GM23248 (cell line): Measurements from ENCODE around the gene B9D1. TPM values are rescaled to one million over a fixed set of nuclear protein-coding genes. Genes with fewer than 3 reads are reported as not detected.

Experiments used
- DNase-seq: peaks from one replicate; pipeline ENCODE4 v3.0.0-alpha.2; 2015
- H2AFZ ChIP-seq: fragments of 200-600 bp; sonication (generic); 2 replicates; pipeline ENCODE4 v1.6.1; 2016; ENCODE audit warnings: antibody characterized with exemption
- H3F3A ChIP-seq: fragments of 200-600 bp; sonication (generic); 2 replicates; pipeline ENCODE4 v1.6.1; 2016; ENCODE audit warnings: mild to moderate bottlenecking, antibody characterized with exemption, mixed run types; ENCODE audit not compliant: insufficient read depth
- H3K27ac ChIP-seq: fragments of 200-600 bp; sonication (generic); 2 replicates; pipeline ENCODE4 v1.5.1; 2016; ENCODE audit warnings: mild to moderate bottlenecking
- H3K27me3 ChIP-seq: fragments of 200-600 bp; sonication (generic); replicated peaks from 2 replicates; pipeline ENCODE4 v1.6.1; 2016; ENCODE audit warnings: mild to moderate bottlenecking; ENCODE audit not compliant: insufficient read depth
- H3K36me3 ChIP-seq: fragments of 200-600 bp; sonication (generic); 2 replicates; pipeline ENCODE4 v1.6.1; 2016; ENCODE audit warnings: low read depth, mild to moderate bottlenecking
- H3K4me1 ChIP-seq: fragments of 200-600 bp; sonication (generic); 2 replicates; pipeline ENCODE4 v1.6.1; 2016; ENCODE audit warnings: mild to moderate bottlenecking; ENCODE audit not compliant: insufficient read depth
- H3K4me2 ChIP-seq: fragments of 200-600 bp; sonication (generic); one replicate; pipeline ENCODE4 v1.6.1; 2016; ENCODE audit warnings: mild to moderate bottlenecking; ENCODE audit not compliant: unreplicated experiment
- H3K4me3 ChIP-seq: fragments of 200-600 bp; sonication (generic); 2 replicates; pipeline ENCODE4 v1.5.1; 2016; ENCODE audit warnings: mild to moderate bottlenecking
- H3K79me2 ChIP-seq: fragments of 200-600 bp; sonication (generic); 2 replicates; pipeline ENCODE4 v1.6.1; 2016; ENCODE audit warnings: mild to moderate bottlenecking; ENCODE audit not compliant: insufficient read depth
- H3K9ac ChIP-seq: fragments of 200-600 bp; sonication (generic); 2 replicates; pipeline ENCODE4 v1.6.1; 2016; ENCODE audit warnings: mild to moderate bottlenecking
- H3K9me2 ChIP-seq: fragments of 200-600 bp; sonication (generic); 2 replicates; pipeline ENCODE4 v1.6.1; 2016; ENCODE audit warnings: mixed run types, mild to moderate bottlenecking, moderate library complexity; ENCODE audit not compliant: insufficient read depth
- H3K9me3 ChIP-seq: fragments of 200-600 bp; sonication (generic); one replicate; pipeline ENCODE4 v1.6.1; 2017; ENCODE audit warnings: low read depth
- H4K20me1 ChIP-seq: fragments of 200-600 bp; sonication (generic); 2 replicates; pipeline ENCODE4 v1.6.0; 2016; ENCODE audit not compliant: insufficient read depth
- EZH2 ChIP-seq: fragments of 200-600 bp; sonication (generic); IDR thresholded peaks from 2 replicates; pipeline ENCODE4 v1.6.1; 2018; ENCODE audit warnings: antibody characterized with exemption, mild to moderate bottlenecking; ENCODE audit not compliant: insufficient read depth, poor library complexity, severe bottlenecking
- EZH2phosphoT487 ChIP-seq: fragments of 200-600 bp; sonication (generic); IDR thresholded peaks from 2 replicates; pipeline ENCODE4 v1.6.1; 2018; ENCODE audit warnings: antibody characterized with exemption, moderate library complexity, mild to moderate bottlenecking, low read depth; ENCODE audit not compliant: insufficient read depth
- WGBS, 2 experiments: methylation state at CpG; one replicate each; pipeline ENCODE4 v1.1.6; 2015 to 2017; ENCODE audit warnings: low lambda C conversion rate in 2 of 2, low coverage in 1 of 2; ENCODE audit errors: missing lambda C conversion rate in 2 of 2; 5-methylcytosine and 5-hydroxymethylcytosine counted together
- in situ Hi-C: fragments of 300-500 bp; cut with MboI; formaldehyde crosslinking; loops from 2 replicates; pipeline ENCODE4 v1.15.0; 2020
- polyA plus RNA-seq: library from polyadenylated mRNA; unstranded; fragments of >200 nt; fragmentation: Nextera tagmentation; extraction: Ambion mirVana; gene quantifications from 2 replicates; pipeline ENCODE4 v1.2.1, GENCODE V29; 2016
- total RNA-seq: library from RNA; depleted of rRNA; stranded (reverse); fragments of >200 nt; shearing (Covaris generic); gene quantifications from 2 replicates; pipeline ENCODE4 v1.2.3, GENCODE V29; 2014

B9D1 gene
- total and polyA plus RNA-seq, 2 experiments from 2014 or later: 15.5 to 24.4 TPM

DNA sequence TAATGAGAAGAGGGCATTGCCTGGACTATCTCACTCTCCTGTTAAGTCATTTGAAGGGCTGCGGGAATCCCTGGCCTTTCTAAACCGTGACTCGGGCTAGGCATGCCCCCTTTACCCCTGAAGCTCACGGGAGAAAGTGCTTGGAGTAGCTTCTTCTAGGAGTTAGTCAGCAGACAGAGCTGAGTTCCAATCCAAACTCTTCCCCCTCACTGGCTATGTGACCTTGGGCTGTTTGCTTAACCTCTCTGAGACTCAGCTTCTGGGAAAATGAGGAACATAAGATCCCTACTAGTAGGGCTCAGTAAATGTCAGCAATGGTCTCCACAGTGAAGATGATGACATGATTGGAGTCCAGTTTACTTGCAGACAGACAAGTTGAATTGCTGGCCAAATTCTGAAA, 5.7 kb upstream of the B9D1 start:
- Histone ChIP-seq H2AFZ (no peak overlapping the region), H3K27ac (no peak overlapping the region), H3K9me2 (no peaks in the 10 kb centered on the region), H3K4me2 (no peak overlapping the region), H3K9me3 (no peaks in the 10 kb centered on the region), H3K4me1 (peaks cover 4% of the 10 kb centered on the region; the same call in 1 of the 2 replicates), H3F3A (peaks cover 5% of the 10 kb centered on the region), H3K79me2 (no peaks in the 10 kb centered on the region), H3K4me3 (no peak overlapping the region), H3K9ac (no peak overlapping the region), H3K27me3 (no peaks in the 10 kb centered on the region), H4K20me1 (no peaks in the 10 kb centered on the region), H3K36me3 (no peaks in the 10 kb centered on the region)
- no peak for DNase-seq
- in situ Hi-C loops: loop anchor here (5.0 to 25.0 kb wide), 3 partner anchors 84 to 397 kb away; no protein-coding TSS in a partner anchor
- WGBS, 2 experiments: 77 to 91% methylated on average over 4 of the region's 4 CpGs
- TF ChIP-seq EZH2phosphoT487: no peak
- no peak for TF ChIP-seq EZH2

DNA sequence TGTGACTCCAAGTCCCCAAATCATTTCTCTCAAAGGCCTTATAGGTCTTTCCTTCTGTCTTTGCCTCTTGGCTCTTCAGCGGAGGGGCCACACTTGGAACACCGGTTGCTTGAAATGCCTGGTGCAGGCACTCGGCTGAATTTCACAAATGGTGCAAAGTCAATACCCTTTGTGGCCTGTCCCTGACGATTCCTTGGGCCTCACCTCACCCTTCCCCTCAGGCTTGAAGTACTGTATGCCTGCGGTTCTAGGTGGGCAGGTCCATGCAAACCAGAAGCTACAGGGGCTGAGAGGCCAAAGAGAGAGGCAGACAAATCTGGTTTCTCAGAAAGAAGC, 4.1 kb upstream of the B9D1 start:
- Histone ChIP-seq H3K9ac (no peak overlapping the region), H3K27me3 (no peaks in the 10 kb centered on the region), H3K9me3 (no peaks in the 10 kb centered on the region), H3K4me1 (peaks cover 6% of the 10 kb centered on the region; the same call in 1 of the 2 replicates), H3K9me2 (no peaks in the 10 kb centered on the region), H3K27ac (no peak overlapping the region), H3K4me3 (no peak overlapping the region), H2AFZ (no peak overlapping the region), H3K36me3 (no peaks in the 10 kb centered on the region), H4K20me1 (no peaks in the 10 kb centered on the region), H3K79me2 (no peaks in the 10 kb centered on the region), H3F3A (peaks cover 5% of the 10 kb centered on the region), H3K4me2 (no peak overlapping the region)
- TF ChIP-seq EZH2 (no peak), EZH2phosphoT487 (no peak)
- in situ Hi-C loops: loop anchor here (5.0 to 25.0 kb wide), 3 partner anchors 86 to 398 kb away; no protein-coding TSS in a partner anchor
- no peak for DNase-seq
- WGBS, 2 experiments: 87 to 90% methylated on average over 5 of the region's 5 CpGs

DNA sequence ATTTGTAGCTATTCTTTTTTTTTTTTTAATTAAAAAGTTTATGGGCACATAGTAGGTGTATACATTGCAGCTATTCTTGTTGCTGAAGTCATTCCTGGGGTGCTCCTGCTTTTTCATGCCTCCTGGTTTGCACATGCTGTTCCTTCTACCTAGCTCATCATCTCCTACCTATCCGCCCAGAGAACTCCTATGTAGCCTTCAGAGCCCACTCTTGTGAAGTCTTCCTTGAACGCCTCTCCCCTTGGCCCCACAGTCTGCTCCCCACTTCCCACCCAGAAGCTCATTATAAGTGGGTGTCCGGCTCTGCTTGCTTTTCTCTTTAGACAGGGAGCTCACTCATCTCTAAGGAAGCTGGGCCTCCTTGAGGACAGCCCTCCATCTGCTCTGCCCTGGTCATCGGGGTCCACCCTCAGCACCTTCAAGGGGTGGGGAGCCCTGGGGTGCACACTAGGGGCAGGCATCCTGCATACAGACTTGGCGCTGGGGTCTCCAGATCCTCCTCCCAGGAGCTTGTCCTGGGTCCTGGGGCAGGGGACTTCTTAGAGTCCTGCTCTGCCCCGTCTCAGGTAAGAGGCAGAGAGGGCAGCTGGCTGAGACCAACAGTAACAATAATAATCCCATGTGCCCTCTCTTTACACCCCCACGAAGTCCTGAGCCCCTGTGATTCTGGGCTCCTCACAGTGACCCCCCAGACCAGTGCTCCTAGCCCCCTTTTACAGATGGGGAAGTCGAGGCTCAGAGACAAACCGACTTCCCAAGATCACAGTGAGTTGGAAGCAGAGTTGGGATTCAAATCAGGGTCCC, 3.5 kb upstream of the B9D1 start:
- no peaks in the 10 kb centered on the region for H4K20me1 ChIP-seq
- H3K4me2 ChIP-seq: no peak overlapping the region
- no peaks in the 10 kb centered on the region for H3K79me2 ChIP-seq
- WGBS, 2 experiments: 73 to 78% methylated on average over 9 of the region's 9 CpGs
- H3K9ac ChIP-seq: no peak overlapping the region
- no peak for DNase-seq
- TF ChIP-seq EZH2phosphoT487 (no peak), EZH2 (no peak)
- in situ Hi-C loops: loop anchor here (5.0 to 25.0 kb wide), 3 partner anchors 86 to 399 kb away; no protein-coding TSS in a partner anchor
- H3K27me3 ChIP-seq: no peaks in the 10 kb centered on the region
- H3K9me3 ChIP-seq: no peaks in the 10 kb centered on the region
- H3K27ac ChIP-seq: no peak overlapping the region
- peaks cover 5% of the 10 kb centered on the region for H3F3A ChIP-seq
- H3K4me3 ChIP-seq: no peak overlapping the region
- peaks cover 7% of the 10 kb centered on the region; the same call in 1 of the 2 replicates for H3K4me1 ChIP-seq
- H3K9me2 ChIP-seq: no peaks in the 10 kb centered on the region
- no peaks in the 10 kb centered on the region for H3K36me3 ChIP-seq
- H2AFZ ChIP-seq: no peak overlapping the region

DNA sequence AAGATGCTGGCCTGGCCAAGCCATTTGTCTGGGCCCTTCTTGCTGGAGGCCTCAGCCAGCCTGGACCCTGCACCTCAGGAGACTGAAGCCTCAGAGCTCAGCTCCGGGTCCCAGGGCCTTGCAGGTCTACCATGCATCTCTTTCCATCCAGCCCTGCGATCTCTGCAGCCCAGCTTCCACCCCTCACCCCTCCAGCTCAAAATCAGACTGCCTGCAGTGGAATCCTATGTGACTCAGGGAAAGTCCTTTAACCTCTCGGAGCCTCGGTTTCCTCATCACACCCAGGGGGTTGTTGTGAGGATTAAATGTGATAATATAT, 2.9 kb upstream of the B9D1 start:
- WGBS, 2 experiments: 78 to 86% methylated on average over 4 of the region's 4 CpGs
- H3K4me1 ChIP-seq: peaks cover 7% of the 10 kb centered on the region; the same call in 1 of the 2 replicates
- H3F3A ChIP-seq: peaks cover 5% of the 10 kb centered on the region
- no peak overlapping the region for H3K27ac ChIP-seq
- H3K36me3 ChIP-seq: no peaks in the 10 kb centered on the region
- H3K79me2 ChIP-seq: no peaks in the 10 kb centered on the region
- no peak overlapping the region for H3K4me3 ChIP-seq
- H2AFZ ChIP-seq: no peak overlapping the region
- TF ChIP-seq EZH2: no peak
- no peak overlapping the region for H3K9ac ChIP-seq
- H3K9me3 ChIP-seq: no peaks in the 10 kb centered on the region
- no peaks in the 10 kb centered on the region for H4K20me1 ChIP-seq
- H3K27me3 ChIP-seq: no peaks in the 10 kb centered on the region
- no peak for DNase-seq
- H3K4me2 ChIP-seq: no peak overlapping the region
- no peaks in the 10 kb centered on the region for H3K9me2 ChIP-seq
- in situ Hi-C loops: loop anchor here (5.0 to 25.0 kb wide), 3 partner anchors 87 to 399 kb away; no protein-coding TSS in a partner anchor
